Small intestine (tissue), 7 donors: ENCODE data around the gene UNC13D. TPM values are rescaled to one million over a fixed set of nuclear protein-coding genes. Genes with fewer than 3 reads are reported as not detected.
"Not testable (repeated sequence)": the region's sequence is repeated elsewhere in the genome, so short reads cannot be mapped to it uniquely, and the experiment has no call there.

ENCODE experiments used
- DNase-seq, 2 donors: peaks; one replicate each; pipeline versions ENCODE4 v3.0.0 to v3.0.0-alpha.2; 2013
- FAIRE-seq: peaks from 2 replicates; lab custom pipeline; 2012; peaks lifted over from hg19 to GRCh38; lab: Jason Lieb, UNC
- H3K27ac ChIP-seq, 3 donors: one replicate each; pipeline ENCODE4 v1.5.1; 2013; ENCODE audit warnings: low read length in 2 of 3, mild to moderate bottlenecking in 2 of 3, control low read depth in 1 of 3, inconsistent platforms in 1 of 3, low read depth in 1 of 3, moderate library complexity in 1 of 3
- H3K27me3 ChIP-seq, 3 donors: one replicate each; pipeline ENCODE4 v1.6.1; 2013; ENCODE audit warnings: low read length in 3 of 3, inconsistent platforms in 1 of 3; ENCODE audit not compliant: control insufficient read depth in 3 of 3, insufficient read depth in 3 of 3
- H3K36me3 ChIP-seq, 3 donors: one replicate each; pipeline ENCODE4 v1.6.1; 2013; ENCODE audit warnings: low read length in 3 of 3, inconsistent platforms in 1 of 3, low read depth in 1 of 3, mild to moderate bottlenecking in 1 of 3, moderate library complexity in 1 of 3; ENCODE audit not compliant: control insufficient read depth in 3 of 3, insufficient read depth in 2 of 3
- H3K4me1 ChIP-seq, 3 donors: one replicate each; pipeline ENCODE4 v1.6.1; 2013; ENCODE audit warnings: low read length in 2 of 3, inconsistent platforms in 1 of 3, low read depth in 1 of 3, mild to moderate bottlenecking in 1 of 3, moderate library complexity in 1 of 3; ENCODE audit not compliant: control insufficient read depth in 3 of 3, insufficient read depth in 2 of 3
- H3K4me3 ChIP-seq, 3 donors: one replicate each; pipeline ENCODE4 v1.5.1; 2013; ENCODE audit warnings: low read length in 3 of 3, control low read depth in 1 of 3, inconsistent platforms in 1 of 3, low read depth in 1 of 3, mild to moderate bottlenecking in 1 of 3, moderate library complexity in 1 of 3
- H3K9me3 ChIP-seq, 2 donors: one replicate each; pipeline ENCODE4 v1.6.1; 2013; ENCODE audit warnings: low read depth in 1 of 2, low read length in 1 of 2; ENCODE audit not compliant: control insufficient read depth in 2 of 2, insufficient read depth in 1 of 2
- WGBS, 3 donors: extraction: QIAGEN DNeasy Blood & Tissue Kit; methylation state at CpG; one replicate each; pipeline ENCODE4 v1.1.7; 2013; 5-methylcytosine and 5-hydroxymethylcytosine counted together
- polyA plus RNA-seq, 4 donors: library from polyadenylated mRNA; stranded (reverse) in 3 of 4; unstranded in 1 of 4; fragments of 200-250 nt in 3 of 4; fragments of 120-200 nt in 1 of 4; gene quantifications; one replicate each; pipeline versions ENCODE4 v1.2.1 to v1.2.3, GENCODE V29; 2013
- donor health status: healthy with polysubstance abuse.
- donor health status: control.
- donor health status: control.
- donor health status: Bipolar disorder and iron deficiency.
- donor health status: healthy.

The UNC13D gene
- polyA plus RNA-seq, 4 donors: 8.1 to 40.3 (median 12.6) TPM

DNA sequence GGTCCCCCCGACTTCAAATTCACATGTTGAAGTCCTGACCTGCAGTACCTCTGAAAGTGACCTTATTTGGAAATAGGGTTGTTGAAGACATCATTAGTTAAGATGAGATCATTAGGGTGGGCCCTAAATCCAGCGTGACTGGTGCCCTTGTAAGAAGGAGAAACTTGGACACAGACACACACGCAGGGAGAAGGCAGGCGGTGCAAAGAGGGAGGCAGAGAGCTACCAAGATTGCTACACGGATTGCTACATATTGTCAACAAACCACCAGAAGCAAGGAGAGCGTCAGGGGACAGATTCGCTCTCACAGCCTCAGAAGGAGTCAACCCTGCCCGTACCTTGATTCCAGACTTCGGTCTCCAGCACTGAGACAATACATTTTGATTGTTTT, 17.7 kb upstream of the UNC13D start:
- Histone ChIP-seq H3K4me1 (peaks cover 0 to 5% (median 3%) of the 10 kb centered on the region in 3 donors), H3K27ac (peak overlapping the region in 1 of 3 donors; percentile 66), H3K9me3 (no peaks in the 10 kb centered on the region), H3K27me3 (no peaks in the 10 kb centered on the region), H3K4me3 (no peak overlapping the region), H3K36me3 (no peaks in the 10 kb centered on the region)
- 81 to 90% (median 81%) methylated on average over 9 of the region's 9 CpGs for WGBS, 3 donors
- FAIRE-seq (no peak), DNase-seq (no peak)

- H3K36me3 ChIP-seq, FAIRE-seq, H3K27me3 ChIP-seq, DNase-seq, H3K4me3 ChIP-seq, H3K9me3 ChIP-seq: not testable (repeated sequence)
- H3K27ac ChIP-seq: peak overlapping the region in 1 of 3 donors; percentile 87
- WGBS, 3 donors: 78 to 88% (median 85%) methylated on average over 10 of the region's 10 CpGs
- H3K4me1 ChIP-seq: peaks cover 0 to 13% (median 4%) of the 10 kb centered on the region in 3 donors
Observed at GRCh38 chr17:75859358-75859757, 15.2 kb upstream of the UNC13D start.

GRCh38 chr17:75856062-75856756, 12.0 kb upstream of the UNC13D start:
- no peak for DNase-seq
- no peak for FAIRE-seq

GRCh38 chr17:75855310-75856061, 11.3 kb upstream of the UNC13D start, which contains the start of gene WBP2:
WBP2 (minus strand) TSS chr17:75855335; CDS start chr17:75855297, 38 bp downstream.
- DNase-seq: peak; percentile 99 to 100
- peaks cover 0 to 14% (median 6%) of the 10 kb centered on the region in 3 donors for H3K4me1 ChIP-seq
- peaks cover 0 to 18% (median 5%) of the 10 kb centered on the region in 3 donors for H3K36me3 ChIP-seq
- H3K4me3 ChIP-seq: peak within 1 kb of the TSS; percentile 65 to 95 (median 91)
- H3K9me3 ChIP-seq: no peaks in the 10 kb centered on the region
- FAIRE-seq: peak; percentile 26
- peak within 1 kb of the TSS; percentile 93 to 97 (median 96) for H3K27ac ChIP-seq
- no peaks in the 10 kb centered on the region for H3K27me3 ChIP-seq
- WGBS, 3 donors: 0% methylated on average over 54 to 58 of the region's 58 CpGs

More at GRCh38 chr17:75856062-75856756, 12.0 kb upstream of the UNC13D start:
- WGBS, 3 donors: 1 to 2% (median 1%) methylated on average over 24 of the region's 24 CpGs
- H3K4me1 ChIP-seq: peaks cover 0 to 14% (median 6%) of the 10 kb centered on the region in 3 donors
- H3K27me3 ChIP-seq: no peaks in the 10 kb centered on the region
- H3K36me3 ChIP-seq: peaks cover 0 to 11% (median 2%) of the 10 kb centered on the region in 3 donors
- no peaks in the 10 kb centered on the region for H3K9me3 ChIP-seq
- peak overlapping the region; percentile 63 to 95 (median 91) for H3K4me3 ChIP-seq
- peak overlapping the region; percentile 93 to 97 (median 96) for H3K27ac ChIP-seq

GRCh38 chr17:75854881-75855309, 10.7 kb upstream of the UNC13D start:
- peaks cover 0 to 14% (median 6%) of the 10 kb centered on the region in 3 donors for H3K4me1 ChIP-seq
- H3K27me3 ChIP-seq: no peaks in the 10 kb centered on the region
- H3K36me3 ChIP-seq: peaks cover 3 to 24% (median 5%) of the 10 kb centered on the region in 3 donors
- no peak for DNase-seq
- peak overlapping the region; percentile 65 to 91 (median 72) for H3K4me3 ChIP-seq
- no peaks in the 10 kb centered on the region for H3K9me3 ChIP-seq
- no peak for FAIRE-seq
- 0 to 1% (median 0%) methylated on average over 19 of the region's 19 CpGs for WGBS, 3 donors
- H3K27ac ChIP-seq: peak overlapping the region; percentile 70 to 86 (median 79)

DNA sequence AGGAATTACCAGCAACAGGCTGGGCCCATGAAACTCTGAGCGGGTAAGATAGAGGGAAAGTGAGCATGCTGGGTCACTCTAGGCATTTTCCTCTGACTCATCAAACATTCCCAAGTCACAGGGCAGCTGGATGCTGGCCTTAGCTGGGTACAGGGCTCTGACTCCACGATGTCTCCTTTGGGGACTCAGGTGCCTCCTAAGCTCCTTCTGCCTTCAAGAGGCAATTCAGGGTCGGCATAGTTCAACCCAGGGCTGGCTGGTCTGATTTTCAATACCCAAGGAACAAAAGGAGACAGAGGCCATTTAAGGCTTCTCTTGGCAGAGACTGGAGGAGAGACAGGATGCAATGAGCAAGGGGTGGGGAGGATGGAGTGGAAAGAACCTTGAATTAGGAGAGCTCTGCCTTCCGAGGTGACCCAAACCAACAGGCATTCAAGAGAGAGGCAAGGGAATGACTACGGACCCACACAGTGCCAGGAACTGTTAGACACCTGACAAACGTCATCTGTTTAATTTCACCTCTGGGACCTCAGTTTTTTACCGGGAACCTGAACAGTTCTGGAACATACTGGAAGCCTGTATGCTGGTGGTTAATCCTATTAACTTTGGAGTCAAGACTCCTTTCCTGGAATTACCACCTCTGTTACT, 10.0 kb upstream of the UNC13D start:
- 19 to 34% (median 22%) methylated on average over 7 of the region's 7 CpGs for WGBS, 3 donors
- Histone ChIP-seq H3K36me3 (peaks cover 5 to 31% (median 8%) of the 10 kb centered on the region in 3 donors), H3K27ac (peak overlapping the region; percentile 27 to 86 (median 70)), H3K4me1 (peaks cover 0 to 14% (median 6%) of the 10 kb centered on the region in 3 donors), H3K9me3 (no peaks in the 10 kb centered on the region), H3K4me3 (peak overlapping the region; percentile 65 to 91 (median 72)), H3K27me3 (no peaks in the 10 kb centered on the region)
- FAIRE-seq: no peak
- peak; percentile 37 to 60 for DNase-seq

DNA sequence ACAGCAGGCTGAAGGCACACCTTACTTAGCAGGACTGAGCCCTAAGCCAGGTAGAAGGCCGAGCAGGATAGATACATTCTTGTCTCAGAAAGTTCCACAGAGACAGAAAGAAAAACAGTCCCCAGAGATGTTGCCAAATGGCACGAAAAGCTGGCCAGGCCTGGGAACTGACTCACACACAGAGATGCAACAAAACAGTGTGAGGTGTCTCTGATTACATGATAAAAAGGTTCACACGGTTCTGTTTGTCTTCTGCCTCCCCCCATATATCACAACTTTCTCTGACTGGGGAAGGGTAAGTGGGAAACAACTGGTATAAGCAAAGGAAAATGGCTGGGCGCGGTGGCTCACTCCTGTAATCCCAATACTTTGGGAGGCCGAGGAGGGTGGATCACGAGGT, 9.2 kb upstream of the UNC13D start:
- Histone ChIP-seq H3K4me3 (no peak overlapping the region), H3K36me3 (peaks cover 5 to 39% (median 11%) of the 10 kb centered on the region in 3 donors), H3K27me3 (no peaks in the 10 kb centered on the region), H3K4me1 (peaks cover 0 to 18% (median 6%) of the 10 kb centered on the region in 3 donors), H3K9me3 (no peaks in the 10 kb centered on the region), H3K27ac (no peak overlapping the region)
- FAIRE-seq (no peak), DNase-seq (no peak)
- whole genome bisulfite sequencing, 3 donors: 79 to 84% (median 82%) methylated on average over 7 of the region's 7 CpGs

DNA sequence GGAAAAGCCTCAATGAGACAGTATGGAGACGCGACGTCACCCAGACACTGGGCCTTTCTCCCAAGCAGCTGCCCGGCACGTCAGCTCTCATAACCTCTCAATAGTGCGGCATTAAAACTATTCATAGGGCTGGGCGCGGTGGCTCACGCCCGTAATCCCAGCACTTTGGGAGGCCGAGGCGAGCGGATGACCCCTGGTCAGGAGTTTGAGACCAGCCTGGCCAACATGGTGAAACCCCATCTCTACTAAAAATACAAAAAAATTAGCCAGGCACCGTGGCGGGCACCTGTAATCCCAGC, 7.4 kb upstream of the UNC13D start:
- not testable (repeated sequence) for H3K9me3 ChIP-seq, H3K27ac ChIP-seq, DNase-seq, H3K4me3 ChIP-seq, H3K27me3 ChIP-seq, FAIRE-seq
- Histone ChIP-seq H3K36me3 (peaks cover 16 to 57% (median 17%) of the 10 kb centered on the region in 3 donors), H3K4me1 (peaks cover 0 to 34% (median 6%) of the 10 kb centered on the region in 3 donors)
- WGBS, 3 donors: 88 to 96% (median 94%) methylated on average over 15 of the region's 15 CpGs
